LNCaP clone FGC (cell line): Measurements from ENCODE around the gene NPR2.

Source experiments
- DNase-seq: peaks from one replicate; pipeline ENCODE4 v3.0.0-alpha.2; 2011; ENCODE audit warnings: low read depth
- H3K4me3 ChIP-seq: 2 replicates; pipeline ENCODE4 v1.5.1; 2011; ENCODE audit warnings: mild to moderate bottlenecking, low read depth, low read length, control low read depth
- TF ChIP-seq, protein P1 (sequence below): IDR thresholded peaks from 2 replicates; pipeline ENCODE4 v1.5.1; 2012; ENCODE audit warnings: mild to moderate bottlenecking; ENCODE audit not compliant: control insufficient read depth, insufficient read depth; ENCODE audit errors: extremely low read depth

The NPR2 gene

GRCh38 chr9:35854091-35854762 is 62.8 kb downstream of the NPR2 start:
- TF ChIP-seq, protein P1, sequence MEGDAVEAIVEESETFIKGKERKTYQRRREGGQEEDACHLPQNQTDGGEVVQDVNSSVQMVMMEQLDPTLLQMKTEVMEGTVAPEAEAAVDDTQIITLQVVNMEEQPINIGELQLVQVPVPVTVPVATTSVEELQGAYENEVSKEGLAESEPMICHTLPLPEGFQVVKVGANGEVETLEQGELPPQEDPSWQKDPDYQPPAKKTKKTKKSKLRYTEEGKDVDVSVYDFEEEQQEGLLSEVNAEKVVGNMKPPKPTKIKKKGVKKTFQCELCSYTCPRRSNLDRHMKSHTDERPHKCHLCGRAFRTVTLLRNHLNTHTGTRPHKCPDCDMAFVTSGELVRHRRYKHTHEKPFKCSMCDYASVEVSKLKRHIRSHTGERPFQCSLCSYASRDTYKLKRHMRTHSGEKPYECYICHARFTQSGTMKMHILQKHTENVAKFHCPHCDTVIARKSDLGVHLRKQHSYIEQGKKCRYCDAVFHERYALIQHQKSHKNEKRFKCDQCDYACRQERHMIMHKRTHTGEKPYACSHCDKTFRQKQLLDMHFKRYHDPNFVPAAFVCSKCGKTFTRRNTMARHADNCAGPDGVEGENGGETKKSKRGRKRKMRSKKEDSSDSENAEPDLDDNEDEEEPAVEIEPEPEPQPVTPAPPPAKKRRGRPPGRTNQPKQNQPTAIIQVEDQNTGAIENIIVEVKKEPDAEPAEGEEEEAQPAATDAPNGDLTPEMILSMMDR: no peak
- H3K4me3 ChIP-seq: no peak overlapping the region
- DNase-seq: no peak

DNA sequence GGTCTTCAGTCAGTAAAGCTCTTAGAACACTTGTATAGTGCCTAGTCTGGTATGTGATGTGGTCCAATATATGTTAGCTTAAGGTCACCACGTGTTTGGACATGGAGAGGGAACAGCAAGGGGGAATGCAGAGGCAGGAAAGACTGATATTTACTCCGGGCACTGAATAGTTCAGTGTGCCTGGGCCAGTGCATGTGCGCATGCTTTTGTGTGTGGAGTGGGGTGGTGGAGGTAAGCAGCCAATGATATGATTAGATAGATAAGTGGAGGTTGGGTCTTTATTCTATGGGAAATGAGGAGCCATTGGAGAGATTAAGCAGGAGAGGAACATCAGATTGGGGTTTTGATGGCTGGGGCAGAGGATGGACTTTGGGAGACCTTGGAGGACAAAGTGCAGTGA is 64.8 kb downstream of the NPR2 start:
- TF ChIP-seq, protein P1: no peak
- H3K4me3 ChIP-seq: no peak overlapping the region

DNA sequence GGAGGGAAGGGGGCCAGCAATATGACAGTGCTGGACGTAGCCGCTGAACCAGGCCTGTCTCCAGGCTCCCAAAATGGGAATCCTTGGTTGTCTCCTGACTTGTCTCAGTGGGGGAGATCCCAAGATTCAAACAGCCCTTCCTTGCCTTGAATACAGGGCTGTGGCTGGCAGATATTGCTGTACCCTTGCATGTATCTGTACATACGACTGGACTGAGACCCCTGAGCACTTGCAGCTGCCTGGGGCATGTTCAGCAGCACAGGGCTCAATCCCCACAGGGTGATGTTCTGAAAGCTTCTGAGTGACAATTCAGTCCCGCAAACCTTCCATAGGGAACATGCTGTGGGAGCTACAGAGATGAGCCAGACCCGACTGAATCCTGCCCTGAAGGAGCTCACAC is 65.5 kb downstream of the NPR2 start:
- no peak for DNase-seq
- TF ChIP-seq, protein P1: no peak
- H3K4me3 ChIP-seq: no peak overlapping the region

More for the DNA sequence above, 64.8 kb downstream of the NPR2 start:
- DNase-seq: no peak

DNA sequence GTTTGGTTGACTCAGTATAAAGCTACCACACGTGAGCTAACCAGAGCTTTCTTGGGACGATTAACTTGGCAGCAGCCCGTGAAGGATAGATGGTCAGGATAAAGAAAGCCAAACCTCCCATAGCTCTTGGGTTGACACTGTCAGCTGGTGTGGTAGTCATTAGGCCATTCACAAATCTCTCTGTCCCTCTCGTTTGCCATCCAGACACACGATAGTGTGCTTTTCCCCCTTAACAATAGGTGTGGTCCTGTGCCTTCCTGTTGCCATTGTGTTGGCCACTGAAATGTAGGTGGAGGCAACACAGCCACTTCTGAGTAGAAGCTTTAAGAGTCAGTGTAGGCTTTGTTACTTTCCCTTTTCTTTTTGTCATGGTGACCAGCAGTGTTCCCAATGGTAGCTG is 67.1 kb downstream of the NPR2 start:
- no peak overlapping the region for H3K4me3 ChIP-seq
- no peak for DNase-seq
- TF ChIP-seq, protein P1: no peak
